Activated naive CD8-positive, alpha-beta T cell treated with anti-CD3 and anti-CD28 coated beads for 36 hours (primary cell): ENCODE measurements around the gene LMNTD2. TPM values are rescaled to one million over a fixed set of nuclear protein-coding genes. Genes with fewer than 3 reads are reported as not detected.

Experiments used
- DNase-seq: peaks from one replicate; pipeline ENCODE4 v3.0.0; 2021
- H3K27ac Mint-ChIP-seq: one replicate; pipeline ENCODE4 v1.8.0; 2022; ENCODE audit warnings: mild to moderate bottlenecking, moderate library complexity, mixed read lengths
- H3K27me3 Mint-ChIP-seq: one replicate; pipeline ENCODE4 v1.8.0; 2022; ENCODE audit warnings: mild to moderate bottlenecking, mixed read lengths
- H3K36me3 Mint-ChIP-seq: one replicate; pipeline ENCODE4 v1.8.0; 2021; ENCODE audit warnings: mild to moderate bottlenecking, mixed read lengths
- H3K4me1 Mint-ChIP-seq: one replicate; pipeline ENCODE4 v1.8.0; 2021; ENCODE audit warnings: mixed read lengths
- H3K4me3 Mint-ChIP-seq: one replicate; pipeline ENCODE4 v1.8.0; 2022; ENCODE audit warnings: mild to moderate bottlenecking, moderate library complexity, mixed read lengths
- H3K9me3 Mint-ChIP-seq: one replicate; pipeline ENCODE4 v1.8.0; 2022; ENCODE audit warnings: mixed read lengths
- total RNA-seq, 2 experiments: library from RNA; stranded (reverse); gene quantifications; one replicate each; pipeline ENCODE4 v1.2.3, GENCODE V29; 2021

The LMNTD2 gene
- total RNA-seq, 2 experiments from 2014 or later: 1.2 to 1.3 TPM

DNA sequence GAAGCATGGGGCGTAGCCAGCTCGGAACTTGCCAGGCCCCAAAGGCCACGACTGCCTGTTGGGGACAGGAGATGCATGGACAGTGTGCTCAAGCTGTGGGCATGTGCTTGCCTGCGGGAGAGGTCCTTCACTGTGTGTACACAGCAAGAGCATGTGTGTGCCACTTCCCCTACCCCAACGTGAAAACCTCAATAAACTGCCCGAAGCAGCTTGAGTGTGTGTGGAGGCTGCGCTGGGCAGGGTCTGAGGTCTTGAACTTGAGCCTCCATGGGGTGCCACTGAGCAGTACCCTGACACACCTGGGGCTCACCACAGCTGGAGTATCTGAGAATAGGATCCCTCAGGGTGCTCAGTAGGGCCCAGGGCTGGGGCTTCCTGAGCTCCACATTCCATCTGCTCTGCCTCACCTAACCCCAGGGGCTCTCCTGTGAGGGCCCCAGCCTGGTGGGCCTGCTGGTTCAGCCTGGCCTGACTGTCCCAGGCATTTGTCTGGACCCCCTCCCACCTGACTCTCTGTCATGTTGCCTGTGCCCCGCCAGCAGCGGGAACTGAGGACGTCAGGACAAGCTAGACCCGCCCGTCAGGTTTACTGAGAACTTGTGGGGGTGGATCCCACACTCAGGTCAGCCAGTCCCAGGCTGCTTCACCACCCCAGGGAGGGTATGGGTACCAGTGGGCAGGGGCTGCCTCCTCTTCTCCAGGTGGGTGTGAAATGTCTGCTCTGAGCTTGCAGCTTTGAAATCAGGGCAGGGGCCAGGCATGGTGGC is 3.5 kb upstream of the LMNTD2 start:
- Mint-ChIP-seq H3K4me3 (no peak overlapping the region), H3K27me3 (no peaks in the 10 kb centered on the region), H3K27ac (no peak overlapping the region), H3K9me3 (no peaks in the 10 kb centered on the region), H3K36me3 (peaks cover 5% of the 10 kb centered on the region), H3K4me1 (peaks cover 9% of the 10 kb centered on the region)
- DNase-seq: no peak

DNA sequence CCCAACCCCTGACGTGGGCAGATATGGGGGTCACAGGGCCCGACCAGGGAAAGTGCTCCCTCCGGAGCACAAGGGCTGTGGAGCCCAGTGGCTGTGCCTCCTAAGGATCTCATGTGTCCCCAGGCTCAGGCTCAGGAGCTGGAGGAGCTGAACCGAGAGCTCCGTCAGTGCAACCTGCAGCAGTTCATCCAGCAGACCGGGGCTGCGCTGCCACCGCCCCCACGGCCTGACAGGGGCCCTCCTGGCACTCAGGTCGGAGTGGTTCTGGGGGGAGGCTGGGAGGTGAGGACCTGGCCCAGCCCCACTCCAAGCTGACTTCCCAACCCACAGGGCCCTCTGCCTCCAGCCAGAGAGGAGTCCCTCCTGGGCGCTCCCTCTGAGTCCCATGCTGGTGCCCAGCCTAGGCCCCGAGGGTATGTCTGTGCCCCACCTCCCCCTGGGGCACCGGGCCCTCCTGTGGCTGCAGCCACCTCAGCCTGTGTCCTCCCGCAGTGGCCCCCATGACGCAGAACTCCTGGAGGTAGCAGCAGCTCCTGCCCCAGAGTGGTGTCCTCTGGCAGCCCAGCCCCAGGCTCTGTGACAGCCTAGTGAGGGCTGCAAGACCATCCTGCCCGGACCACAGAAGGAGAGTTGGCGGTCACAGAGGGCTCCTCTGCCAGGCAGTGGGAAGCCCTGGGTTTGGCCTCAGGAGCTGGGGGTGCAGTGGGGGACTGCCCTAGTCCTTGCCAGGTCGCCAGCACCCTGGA is 2.7 kb upstream of the LMNTD2 start:
- Mint-ChIP-seq H3K4me1 (peaks cover 9% of the 10 kb centered on the region), H3K27me3 (no peaks in the 10 kb centered on the region), H3K9me3 (no peaks in the 10 kb centered on the region), H3K27ac (no peak overlapping the region), H3K36me3 (peaks cover 5% of the 10 kb centered on the region), H3K4me3 (no peak overlapping the region)
- no peak for DNase-seq

DNA sequence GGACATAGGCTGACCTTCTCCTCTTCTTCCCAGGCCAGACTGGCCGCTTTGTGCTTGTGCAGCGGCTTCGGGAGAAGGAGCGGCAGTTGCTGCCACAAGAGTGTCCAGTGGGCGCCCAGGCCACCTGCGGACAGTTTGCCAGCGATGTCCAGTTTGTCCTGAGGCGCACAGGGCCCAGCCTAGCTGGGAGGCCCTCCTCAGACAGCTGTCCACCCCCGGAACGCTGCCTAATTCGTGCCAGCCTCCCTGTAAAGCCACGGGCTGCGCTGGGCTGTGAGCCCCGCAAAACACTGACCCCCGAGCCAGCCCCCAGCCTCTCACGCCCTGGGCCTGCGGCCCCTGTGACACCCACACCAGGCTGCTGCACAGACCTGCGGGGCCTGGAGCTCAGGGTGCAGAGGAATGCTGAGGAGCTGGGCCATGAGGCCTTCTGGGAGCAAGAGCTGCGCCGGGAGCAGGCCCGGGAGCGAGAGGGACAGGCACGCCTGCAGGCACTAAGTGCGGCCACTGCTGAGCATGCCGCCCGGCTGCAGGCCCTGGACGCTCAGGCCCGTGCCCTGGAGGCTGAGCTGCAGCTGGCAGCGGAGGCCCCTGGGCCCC is 1.6 kb upstream of the LMNTD2 start:
- no peaks in the 10 kb centered on the region for H3K27me3 Mint-ChIP-seq
- peak overlapping the region; percentile 87 for H3K4me3 Mint-ChIP-seq
- H3K36me3 Mint-ChIP-seq: no peaks in the 10 kb centered on the region
- H3K9me3 Mint-ChIP-seq: no peaks in the 10 kb centered on the region
- DNase-seq: no peak
- peaks cover 9% of the 10 kb centered on the region for H3K4me1 Mint-ChIP-seq
- H3K27ac Mint-ChIP-seq: no peak overlapping the region

DNA sequence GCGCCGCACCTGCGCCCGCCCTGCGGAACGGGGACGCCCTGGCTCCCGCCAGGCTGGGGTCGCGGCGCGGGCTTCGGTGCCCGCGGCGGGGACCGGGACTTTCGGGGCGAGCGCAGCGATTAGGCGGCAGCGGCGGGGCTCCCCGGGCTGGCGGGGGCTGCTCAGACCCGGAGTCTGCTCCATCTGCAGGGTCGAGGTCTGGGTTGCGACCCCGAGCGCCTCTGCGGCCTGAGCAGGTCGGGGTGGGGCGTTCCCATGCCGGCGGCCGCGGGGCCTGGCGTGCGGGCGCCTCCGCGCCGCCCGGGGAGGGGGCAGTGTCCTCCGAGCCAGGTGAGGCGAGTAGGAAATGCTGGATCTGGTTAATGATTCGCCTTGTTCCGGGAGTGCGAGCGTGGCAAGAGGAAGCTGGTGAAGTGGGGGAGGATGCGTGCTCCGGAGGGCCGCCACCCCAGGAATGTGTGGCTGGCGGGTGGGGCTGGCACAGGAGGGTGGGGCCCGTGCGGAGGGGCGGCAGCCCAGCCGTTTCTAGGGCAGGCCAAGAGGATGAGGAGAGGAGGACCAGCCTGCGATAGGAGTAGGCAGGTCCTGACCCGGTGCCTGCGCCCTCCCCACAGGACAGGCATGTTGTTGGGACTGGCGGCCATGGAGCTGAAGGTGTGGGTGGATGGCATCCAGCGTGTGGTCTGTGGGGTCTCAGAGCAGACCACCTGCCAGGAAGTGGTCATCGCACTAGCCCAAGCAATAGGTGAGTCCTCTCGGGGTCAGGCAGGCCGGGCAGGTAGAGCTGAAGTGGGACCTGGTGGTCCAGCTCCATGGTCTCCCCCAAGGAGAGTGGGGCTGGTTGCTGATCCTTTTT is 838 bp upstream of the LMNTD2 start:
- DNase-seq: no peak
- Mint-ChIP-seq H3K9me3 (no peaks in the 10 kb centered on the region), H3K27me3 (peaks cover 2% of the 10 kb centered on the region), H3K4me3 (peak overlapping the region; percentile 87), H3K4me1 (peaks cover 9% of the 10 kb centered on the region), H3K27ac (no peak overlapping the region), H3K36me3 (no peaks in the 10 kb centered on the region)

DNA sequence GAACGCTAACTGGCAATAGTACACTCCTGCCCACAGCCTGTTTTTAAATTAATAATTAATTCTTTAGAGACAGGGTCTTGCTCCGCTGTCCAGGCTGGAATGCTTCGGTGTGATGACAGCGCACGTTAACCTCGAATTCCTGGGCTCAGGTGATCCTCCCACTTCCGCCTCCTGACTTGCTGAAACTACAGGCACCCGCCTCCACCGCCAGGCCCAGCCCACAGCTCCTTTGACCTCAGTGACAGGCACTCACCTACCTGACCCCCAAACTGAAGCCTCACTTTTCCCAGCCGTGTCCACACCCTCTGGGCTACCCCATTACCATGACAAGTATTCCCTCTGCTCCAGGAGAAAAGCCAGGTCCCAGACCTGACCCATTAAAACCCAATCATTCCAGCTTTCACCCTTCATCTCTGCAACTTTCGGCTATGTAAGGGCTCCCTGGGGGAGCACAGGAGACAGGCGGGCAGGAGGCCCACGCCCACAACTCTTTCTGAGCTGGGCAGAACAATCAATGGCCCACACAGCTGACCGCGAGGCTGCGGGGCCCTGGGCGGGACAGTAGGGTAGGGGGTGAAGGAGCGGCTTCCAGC is 730 bp downstream of the LMNTD2 start:
- Mint-ChIP-seq H3K36me3 (no peaks in the 10 kb centered on the region), H3K27me3 (peaks cover 5% of the 10 kb centered on the region), H3K9me3 (no peaks in the 10 kb centered on the region), H3K4me3 (peak overlapping the region; percentile 60), H3K4me1 (peaks cover 9% of the 10 kb centered on the region), H3K27ac (no peak overlapping the region)
- DNase-seq: no peak

DNA sequence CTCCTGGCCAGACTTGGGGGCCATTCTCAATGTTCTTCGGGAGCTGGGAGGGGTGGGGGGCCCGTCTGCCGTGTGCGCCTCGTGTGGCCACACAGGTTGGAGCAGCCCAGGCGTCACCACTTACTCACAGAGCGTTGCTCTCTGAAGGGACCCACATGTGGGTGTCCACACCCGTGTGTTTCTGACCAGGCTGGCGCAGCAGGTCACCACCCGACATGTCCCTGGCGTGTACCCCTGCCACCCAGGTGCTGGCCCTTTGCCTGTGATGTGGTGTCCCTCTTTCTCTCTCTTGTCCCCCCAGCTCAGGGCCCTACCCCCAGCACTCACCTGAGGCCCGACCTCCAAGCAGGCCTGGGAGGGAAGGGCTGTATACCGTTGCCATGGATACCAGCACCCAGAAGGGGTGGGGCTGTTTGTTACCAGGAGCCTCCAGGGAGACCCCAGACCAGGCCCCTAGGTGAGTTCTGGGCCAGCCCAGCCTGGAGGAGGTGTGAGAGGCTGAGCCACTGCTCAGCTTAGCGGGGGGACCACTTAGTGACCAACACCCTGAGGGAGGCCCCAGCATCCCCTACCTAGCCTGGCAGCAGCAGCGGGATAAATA is 1.4 kb downstream of the LMNTD2 start:
- Mint-ChIP-seq H3K36me3 (no peaks in the 10 kb centered on the region), H3K4me3 (no peak overlapping the region), H3K9me3 (no peaks in the 10 kb centered on the region), H3K27ac (no peak overlapping the region), H3K4me1 (peaks cover 9% of the 10 kb centered on the region), H3K27me3 (peaks cover 5% of the 10 kb centered on the region)
- DNase-seq: no peak

DNA sequence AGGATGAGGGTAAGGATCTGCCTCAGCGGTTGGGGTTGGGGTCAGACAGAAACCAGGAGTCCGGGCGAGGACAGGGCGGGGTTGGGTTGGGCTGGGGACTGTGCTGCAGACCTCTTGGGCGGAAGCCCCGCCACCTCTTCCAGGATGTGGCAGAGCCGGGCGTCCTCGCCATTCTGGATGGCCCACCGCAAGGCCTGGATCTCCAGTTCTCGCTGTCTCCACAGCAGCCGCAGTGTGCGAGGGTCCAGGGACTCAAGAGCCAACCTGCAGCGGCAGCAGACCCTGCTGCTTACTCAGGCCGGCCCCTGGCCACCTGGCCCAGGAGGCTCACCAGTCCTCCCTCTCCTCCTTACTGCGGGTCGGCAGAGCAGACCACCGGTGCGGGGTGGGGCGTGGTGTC is 2.0 kb downstream of the LMNTD2 start:
- Mint-ChIP-seq H3K27ac (no peak overlapping the region), H3K27me3 (peaks cover 5% of the 10 kb centered on the region), H3K36me3 (no peaks in the 10 kb centered on the region), H3K4me3 (no peak overlapping the region), H3K4me1 (peaks cover 9% of the 10 kb centered on the region), H3K9me3 (no peaks in the 10 kb centered on the region)
- no peak for DNase-seq

DNA sequence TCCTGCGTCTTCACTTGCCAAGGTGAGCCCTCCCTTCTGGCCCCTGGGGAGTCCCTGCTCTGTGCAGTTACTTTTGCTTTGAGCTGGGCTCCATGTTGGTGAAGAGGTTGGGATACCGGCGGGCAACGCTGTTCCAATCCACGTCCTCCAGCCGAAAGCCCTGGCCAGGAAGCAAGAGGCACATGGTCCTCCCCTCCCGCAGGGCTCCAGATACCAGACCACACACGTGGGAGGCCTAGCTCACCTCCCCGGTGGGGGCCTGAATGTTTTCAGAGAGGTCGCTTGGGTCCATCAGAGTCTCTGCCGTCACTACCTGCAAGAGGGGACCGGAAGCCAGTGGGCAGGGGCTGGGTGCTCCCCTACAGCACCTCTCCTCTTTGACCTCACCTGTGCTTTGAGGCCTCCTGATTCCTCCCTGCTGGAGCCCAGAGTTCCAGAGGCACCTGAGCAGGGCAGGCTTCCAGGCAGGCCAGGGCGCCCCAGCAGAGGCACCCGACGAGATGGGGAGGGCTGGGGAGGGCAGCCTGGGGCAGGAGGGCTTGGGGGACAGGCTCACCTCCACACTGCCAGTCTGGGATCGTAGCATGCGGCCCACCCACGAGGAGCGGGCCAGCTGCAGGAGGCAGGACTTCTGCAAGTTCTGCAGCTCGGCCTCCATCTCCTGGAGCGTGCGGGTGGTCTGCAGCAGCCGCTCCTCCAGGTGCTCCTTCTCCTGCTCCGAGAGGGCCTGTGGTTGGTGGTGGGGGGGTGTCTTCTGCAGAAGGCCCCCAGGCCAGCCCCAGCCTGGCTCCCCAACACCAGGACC is 3.0 kb downstream of the LMNTD2 start:
- H3K27me3 Mint-ChIP-seq: peaks cover 5% of the 10 kb centered on the region
- no peaks in the 10 kb centered on the region for H3K36me3 Mint-ChIP-seq
- no peaks in the 10 kb centered on the region for H3K9me3 Mint-ChIP-seq
- peaks cover 9% of the 10 kb centered on the region for H3K4me1 Mint-ChIP-seq
- H3K27ac Mint-ChIP-seq: no peak overlapping the region
- DNase-seq: no peak
- no peak overlapping the region for H3K4me3 Mint-ChIP-seq

DNA sequence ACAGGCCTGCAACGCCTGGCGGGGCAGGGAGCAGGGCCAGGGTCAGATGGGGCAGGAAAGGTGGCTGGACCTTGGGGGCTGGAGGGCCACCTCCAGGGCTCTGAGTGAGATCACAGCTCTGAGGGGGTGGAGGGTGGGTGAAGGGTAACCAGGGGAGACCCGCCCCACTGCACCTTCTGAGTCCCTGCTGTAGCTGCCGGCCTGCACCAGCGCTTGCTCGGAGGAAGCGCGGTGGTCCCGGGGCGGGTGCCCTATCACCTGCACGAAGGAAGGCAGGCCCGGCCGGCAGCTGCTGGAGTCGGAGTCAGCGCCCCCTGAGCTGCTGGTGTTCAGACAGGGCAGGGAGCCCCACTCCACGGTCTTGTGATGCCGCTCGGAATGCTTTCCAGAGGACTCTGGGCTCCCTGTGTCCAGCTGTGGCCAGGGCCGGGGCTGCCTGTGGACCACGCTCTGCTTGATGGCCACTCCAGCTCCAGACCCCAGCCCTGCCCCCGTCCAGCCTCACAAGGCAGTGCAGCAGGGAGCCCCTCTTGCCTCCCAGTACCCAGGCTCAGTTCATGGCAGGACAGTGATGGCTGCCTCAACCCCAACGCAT is 3.8 kb downstream of the LMNTD2 start:
- peaks cover 9% of the 10 kb centered on the region for H3K4me1 Mint-ChIP-seq
- H3K27me3 Mint-ChIP-seq: peaks cover 5% of the 10 kb centered on the region
- H3K4me3 Mint-ChIP-seq: no peak overlapping the region
- DNase-seq: no peak
- H3K27ac Mint-ChIP-seq: no peak overlapping the region
- no peaks in the 10 kb centered on the region for H3K36me3 Mint-ChIP-seq
- H3K9me3 Mint-ChIP-seq: no peaks in the 10 kb centered on the region

DNA sequence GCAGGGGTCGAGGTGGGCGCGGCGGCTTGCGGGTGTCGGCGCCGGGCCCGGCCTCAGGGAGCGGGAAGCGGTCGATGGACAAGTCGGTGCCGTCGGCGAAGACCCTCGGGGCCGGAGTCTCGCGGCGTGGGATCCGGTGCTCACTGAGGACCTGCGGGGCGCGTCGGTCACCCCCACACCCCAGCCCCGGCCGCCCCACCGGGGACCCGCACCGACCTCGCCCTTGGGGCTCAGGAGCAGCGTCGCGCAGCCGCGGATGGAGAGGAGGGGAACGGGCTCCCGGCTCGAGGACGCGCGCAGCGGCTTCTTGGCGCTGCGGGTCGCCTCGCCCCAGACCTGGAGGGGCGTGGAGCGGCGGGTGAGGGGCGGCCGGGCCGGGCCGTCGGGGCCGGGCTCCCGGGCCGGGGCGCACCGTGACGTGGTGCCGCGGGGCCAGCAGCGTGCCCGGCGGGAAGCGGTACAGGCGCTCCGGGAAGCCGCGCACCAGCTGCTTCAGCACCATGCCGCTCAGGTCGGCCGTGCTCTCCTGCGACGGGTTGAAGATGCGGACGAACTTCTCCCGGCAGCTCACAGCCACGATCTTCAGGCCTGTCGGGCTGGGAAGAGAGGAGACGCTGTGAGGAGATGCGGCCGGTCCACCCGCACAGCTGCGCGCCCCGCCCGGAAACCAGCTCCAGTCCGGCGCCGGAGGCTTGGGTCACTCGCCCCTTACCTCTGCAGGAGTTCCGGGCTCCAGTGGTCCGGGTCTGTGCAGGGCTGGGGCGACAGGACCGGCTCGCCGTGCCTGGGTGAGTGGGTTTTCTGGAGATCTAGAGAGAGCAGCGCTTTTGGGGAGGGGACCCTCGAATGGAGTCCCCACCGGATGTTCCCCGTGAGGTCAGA is 4.5 kb downstream of the LMNTD2 start:
- Mint-ChIP-seq H3K4me3 (no peak overlapping the region), H3K27ac (no peak overlapping the region), H3K9me3 (no peaks in the 10 kb centered on the region), H3K27me3 (peaks cover 5% of the 10 kb centered on the region), H3K36me3 (no peaks in the 10 kb centered on the region), H3K4me1 (peaks cover 6% of the 10 kb centered on the region)
- DNase-seq: no peak

DNA sequence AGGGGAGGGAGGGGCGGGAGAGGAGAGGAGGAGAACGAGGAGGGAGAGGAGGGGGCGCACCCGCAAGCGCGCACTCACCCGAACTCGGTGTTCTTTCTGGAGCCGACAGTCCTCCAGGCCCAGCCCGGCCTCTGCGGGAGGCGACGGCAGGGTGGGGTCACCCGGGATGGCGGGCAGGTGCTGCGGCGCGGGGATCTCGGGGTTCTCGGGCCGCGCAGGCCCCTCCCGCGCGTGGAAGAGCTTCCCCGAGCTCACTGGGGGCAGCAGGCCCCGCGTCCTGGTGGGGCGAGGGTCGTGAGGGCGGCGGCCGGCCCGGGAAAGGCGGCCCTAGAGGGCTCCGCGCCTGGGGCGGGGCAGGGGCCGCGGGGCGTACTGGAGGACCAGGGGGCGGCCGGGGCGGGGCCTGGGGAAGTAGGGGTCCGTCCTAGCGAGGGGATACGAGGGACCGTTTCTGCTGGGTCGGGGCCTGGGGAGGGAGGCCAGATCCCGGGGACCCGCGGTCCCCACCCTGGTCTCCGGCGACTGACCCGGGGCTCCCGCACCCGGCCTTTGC is 5.2 kb downstream of the LMNTD2 start:
- H3K4me1 Mint-ChIP-seq: peaks cover 6% of the 10 kb centered on the region
- H3K4me3 Mint-ChIP-seq: no peak overlapping the region
- peaks cover 5% of the 10 kb centered on the region for H3K27me3 Mint-ChIP-seq
- H3K9me3 Mint-ChIP-seq: no peaks in the 10 kb centered on the region
- H3K36me3 Mint-ChIP-seq: no peaks in the 10 kb centered on the region
- H3K27ac Mint-ChIP-seq: no peak overlapping the region
- DNase-seq: no peak

DNA sequence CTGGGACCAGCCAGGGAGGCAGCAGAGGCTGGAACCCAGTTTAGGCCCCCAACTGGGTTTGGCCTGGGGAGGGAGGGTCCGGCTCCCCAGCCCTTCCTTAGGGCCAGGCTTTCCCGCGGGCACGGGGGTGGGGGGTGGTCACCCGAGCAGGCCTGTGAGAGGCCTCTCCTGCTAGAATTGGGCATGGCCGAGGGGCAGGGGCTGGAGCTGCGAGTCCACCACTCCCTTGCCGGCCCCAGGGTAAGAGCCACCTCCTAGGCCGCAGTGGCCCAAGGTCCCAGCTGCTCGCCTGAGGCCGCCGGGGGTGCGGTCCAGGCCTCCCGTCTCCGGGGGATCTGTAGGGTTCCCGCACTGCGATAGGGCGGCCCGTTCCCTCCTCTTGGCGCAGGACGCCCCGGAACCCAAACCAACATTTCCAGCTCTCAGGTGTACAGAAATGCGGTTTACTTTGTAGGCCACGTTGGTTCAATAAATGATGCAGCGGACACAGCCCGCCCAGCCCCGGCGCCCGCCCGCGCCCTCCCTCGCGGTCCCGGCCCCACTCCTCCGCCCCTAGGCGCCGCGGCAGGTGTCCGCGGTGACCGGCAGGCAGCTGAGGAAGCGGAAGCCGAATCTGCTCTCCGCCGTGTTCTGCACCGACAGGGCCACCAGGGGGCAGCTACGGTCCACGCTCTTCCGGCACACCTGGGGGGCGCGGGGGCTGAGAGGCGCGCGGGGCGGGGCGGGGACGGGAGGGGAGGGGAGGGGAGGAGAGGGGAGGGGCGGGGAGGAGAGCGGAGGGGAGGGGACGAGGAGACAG is 5.9 kb downstream of the LMNTD2 start:
- Mint-ChIP-seq H3K4me1 (no peaks in the 10 kb centered on the region), H3K27ac (no peak overlapping the region), H3K4me3 (no peak overlapping the region), H3K27me3 (peaks cover 5% of the 10 kb centered on the region), H3K9me3 (no peaks in the 10 kb centered on the region), H3K36me3 (no peaks in the 10 kb centered on the region)
- peak; percentile 80 for DNase-seq
